GM12874 (cell line): ENCODE data around the gene KCNK7.

Experiments
- CTCF ChIP-seq: IDR thresholded peaks from 2 replicates; pipeline ENCODE4 v1.5.1; 2011; ENCODE audit warnings: low read depth, mild to moderate bottlenecking, control low read depth, low read length, moderate library complexity; ENCODE audit not compliant: insufficient read depth

The KCNK7 gene

GRCh38 chr11:65553301-65554001 lies 42.1 kb downstream of the KCNK7 start:
- no peak for TF ChIP-seq CTCF

GRCh38 chr11:65552388-65552951 lies 43.1 kb downstream of the KCNK7 start:
- TF ChIP-seq CTCF = no peak

- peak; percentile 89 for TF ChIP-seq CTCF
Measured at GRCh38 chr11:65551572-65552387, 43.8 kb downstream of the KCNK7 start.

GRCh38 chr11:65549096-65549495 lies 46.5 kb downstream of the KCNK7 start:
- no peak for TF ChIP-seq CTCF

GRCh38 chr11:65548395-65548794 lies 47.2 kb downstream of the KCNK7 start:
- no peak for TF ChIP-seq CTCF

GRCh38 chr11:65547446-65548125 lies 48.0 kb downstream of the KCNK7 start:
- peak; percentile 28; the same call in 1 of the 2 replicates for TF ChIP-seq CTCF
